AG04449 (cell line): Measurements from ENCODE around the gene SNN.

Source experiments
- CTCF ChIA-PET: fragments of 350-600 bp; formaldehyde crosslinking; extraction: SDS; loops from one replicate; lab custom pipeline; 2021; ENCODE audit warnings: antibody characterized with exemption; lab: Yijun Ruan, JAX
- POLR2A ChIA-PET: fragments of 400-600, 350-600 bp; formaldehyde crosslinking; extraction: SDS; loops from one replicate; lab custom pipeline; 2020; ENCODE audit warnings: antibody characterized with exemption, inconsistent platforms; lab: Yijun Ruan, JAX
- DNase-seq: peaks from one replicate; pipeline ENCODE4 v3.0.0-alpha.2; 2010; ENCODE audit warnings: low read depth, low spot score
- H3K4me3 ChIP-seq: 2 replicates; pipeline ENCODE4 v1.5.1; 2011; ENCODE audit warnings: low read depth, mild to moderate bottlenecking, control low read depth, low read length
- TF ChIP-seq, protein P1 (sequence below): IDR thresholded peaks from one replicate; pipeline ENCODE4 v1.5.1; 2011; ENCODE audit warnings: mild to moderate bottlenecking, moderate library complexity, low read length, control low read depth, inconsistent platforms; ENCODE audit not compliant: insufficient read depth; ENCODE audit errors: missing control alignments

Gene SNN

DNA sequence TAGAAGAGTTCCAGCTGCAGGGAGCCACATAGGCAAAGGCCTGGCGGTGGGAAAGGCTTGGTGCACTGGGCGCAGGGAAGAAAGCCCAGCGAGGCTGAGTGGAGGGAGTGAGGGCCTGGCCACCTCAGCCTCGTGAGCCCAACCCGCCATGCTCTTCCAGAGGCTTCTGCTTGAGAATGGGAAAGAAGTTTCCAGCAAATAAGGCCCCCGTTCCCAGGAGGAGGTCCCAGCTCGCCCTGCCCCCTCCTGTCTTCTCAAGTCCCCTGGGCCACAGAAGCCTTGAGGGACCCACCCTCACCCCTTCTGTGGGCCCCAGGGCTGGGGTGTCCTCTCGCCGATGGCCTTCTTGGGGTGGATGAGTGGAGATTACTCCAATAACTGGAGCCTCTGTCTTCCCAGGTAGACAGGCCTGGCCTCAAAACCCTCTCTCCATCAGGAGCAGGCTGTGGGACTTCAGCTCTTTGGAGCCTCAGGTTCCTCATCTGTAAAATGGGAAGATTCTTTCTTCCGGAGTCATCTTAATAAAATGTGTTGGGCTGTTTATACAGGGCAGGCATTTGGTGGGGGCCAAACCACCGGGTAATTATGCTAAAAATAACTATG is 933 bp upstream of the SNN start:
- DNase-seq, result no peak
- ChIA-PET CTCF (interaction anchor here (1.3 to 2.2 kb wide), 7 partner anchors 16 to 703 kb away, joined by 4 to 6 read pairs (median 5); no protein-coding TSS in a partner anchor), POLR2A (no interaction called here)
- H3K4me3 ChIP-seq, result no peak overlapping the region
- TF ChIP-seq, protein P1, sequence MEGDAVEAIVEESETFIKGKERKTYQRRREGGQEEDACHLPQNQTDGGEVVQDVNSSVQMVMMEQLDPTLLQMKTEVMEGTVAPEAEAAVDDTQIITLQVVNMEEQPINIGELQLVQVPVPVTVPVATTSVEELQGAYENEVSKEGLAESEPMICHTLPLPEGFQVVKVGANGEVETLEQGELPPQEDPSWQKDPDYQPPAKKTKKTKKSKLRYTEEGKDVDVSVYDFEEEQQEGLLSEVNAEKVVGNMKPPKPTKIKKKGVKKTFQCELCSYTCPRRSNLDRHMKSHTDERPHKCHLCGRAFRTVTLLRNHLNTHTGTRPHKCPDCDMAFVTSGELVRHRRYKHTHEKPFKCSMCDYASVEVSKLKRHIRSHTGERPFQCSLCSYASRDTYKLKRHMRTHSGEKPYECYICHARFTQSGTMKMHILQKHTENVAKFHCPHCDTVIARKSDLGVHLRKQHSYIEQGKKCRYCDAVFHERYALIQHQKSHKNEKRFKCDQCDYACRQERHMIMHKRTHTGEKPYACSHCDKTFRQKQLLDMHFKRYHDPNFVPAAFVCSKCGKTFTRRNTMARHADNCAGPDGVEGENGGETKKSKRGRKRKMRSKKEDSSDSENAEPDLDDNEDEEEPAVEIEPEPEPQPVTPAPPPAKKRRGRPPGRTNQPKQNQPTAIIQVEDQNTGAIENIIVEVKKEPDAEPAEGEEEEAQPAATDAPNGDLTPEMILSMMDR, result no peak

DNA sequence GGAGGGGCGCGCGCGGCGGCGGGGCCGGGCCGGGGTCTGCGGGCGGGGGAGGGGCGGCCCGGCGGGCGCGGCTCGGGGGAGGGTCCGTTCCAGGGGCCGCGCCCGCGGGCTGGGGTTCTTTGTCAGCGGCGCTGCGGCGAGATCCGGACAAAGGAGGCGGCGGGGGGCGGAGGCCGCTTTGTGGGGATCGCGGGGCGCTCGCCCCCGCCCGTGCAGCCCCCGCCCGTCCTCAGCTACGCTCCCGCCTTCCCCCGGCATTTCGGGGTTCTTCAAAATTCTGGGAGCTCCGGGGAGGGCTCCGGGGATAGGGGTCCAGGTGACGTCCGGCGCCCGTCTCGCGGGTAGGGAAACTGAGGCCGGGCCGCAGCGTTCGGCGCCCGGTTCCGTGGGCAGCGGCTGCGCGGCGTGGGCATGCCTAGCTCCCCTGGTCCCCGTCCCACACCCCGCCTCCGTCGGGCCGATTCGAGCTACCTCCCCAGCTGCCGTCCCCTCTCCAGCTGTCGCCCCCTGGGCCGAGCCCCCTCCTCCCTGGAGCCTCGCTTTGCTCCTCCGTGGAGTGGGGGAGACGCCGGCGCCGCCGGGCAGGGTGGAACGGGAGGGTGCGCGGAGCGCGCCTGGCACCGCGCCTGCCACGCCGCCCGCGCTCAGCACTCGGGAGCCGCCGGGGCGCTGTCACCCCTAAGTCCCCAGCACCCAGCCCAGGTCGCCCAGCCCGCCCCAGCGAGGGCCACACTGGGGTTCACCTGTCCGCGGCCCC is 546 bp downstream of the SNN start:
- peak overlapping the region; percentile 68 for H3K4me3 ChIP-seq
- TF ChIP-seq, protein P1, result no peak
- DNase-seq, result no peak
- POLR2A ChIA-PET, result interaction anchor here (1.8 kb wide), 1 partner anchor 10 kb away, joined by 6 read pairs; no protein-coding TSS in a partner anchor
- CTCF ChIA-PET, result interaction anchor here (1.0 to 2.0 kb wide), 6 partner anchors 21 to 274 kb away, joined by 3 to 8 read pairs (median 4); no protein-coding TSS in a partner anchor

GRCh38 chr16:11669380-11670146 is 1.3 kb downstream of the SNN start:
- no peak for DNase-seq
- CTCF ChIA-PET, result interaction anchor here (1.0 to 2.0 kb wide), 6 partner anchors 20 to 275 kb away, joined by 3 to 8 read pairs (median 4); no protein-coding TSS in a partner anchor
- TF ChIP-seq, protein P1, result no peak

GRCh38 chr16:11670171-11671131 is 2.2 kb downstream of the SNN start:
- no peak for DNase-seq
- H3K4me3 ChIP-seq, result no peak overlapping the region
- ChIA-PET POLR2A (interaction anchor here (1.8 kb wide), 1 partner anchor 8 kb away, joined by 6 read pairs; no protein-coding TSS in a partner anchor), CTCF (interaction anchor here (1.5 to 2.0 kb wide), 3 partner anchors 138 to 264 kb away, joined by 5 to 8 read pairs (median 6); no protein-coding TSS in a partner anchor)
- TF ChIP-seq, protein P1, result no peak

More at GRCh38 chr16:11669380-11670146, 1.3 kb downstream of the SNN start:
- POLR2A ChIA-PET, result interaction anchor here (1.8 kb wide), 1 partner anchor 9 kb away, joined by 6 read pairs; no protein-coding TSS in a partner anchor
- peak overlapping the region; percentile 68 for H3K4me3 ChIP-seq

GRCh38 chr16:11671271-11671670 is 3.0 kb downstream of the SNN start:
- no peak for DNase-seq
- ChIA-PET POLR2A (no interaction called here), CTCF (no interaction called here)
- H3K4me3 ChIP-seq, result no peak overlapping the region
- TF ChIP-seq, protein P1, result no peak
